Fibroblast of the aortic adventitia (primary cell): ENCODE measurements around the gene CD164L2. TPM values are rescaled to one million over a fixed set of nuclear protein-coding genes. Genes with fewer than 3 reads are reported as not detected.

Experiments used
- DNase-seq: peaks from one replicate; pipeline ENCODE4 v3.0.0-alpha.2; 2010; ENCODE audit warnings: low read depth
- H3K4me3 ChIP-seq: 2 replicates; pipeline ENCODE4 v1.5.1; 2011; ENCODE audit warnings: low read depth, mild to moderate bottlenecking, control low read depth, low read length, moderate library complexity
- CTCF ChIP-seq: IDR thresholded peaks from 2 replicates; pipeline ENCODE4 v1.5.1; 2011; ENCODE audit warnings: mild to moderate bottlenecking, low read length, control low read depth, inconsistent platforms; ENCODE audit not compliant: insufficient read depth
- total RNA-seq: library from RNA; depleted of rRNA; stranded (reverse); fragments of >200 nt; gene quantifications from 2 replicates; pipeline ENCODE4 v1.2.3, GENCODE V29; 2012; ENCODE audit warnings: low replicate concordance

CD164L2 gene
- total RNA-seq, 1 donor: not detected

DNA sequence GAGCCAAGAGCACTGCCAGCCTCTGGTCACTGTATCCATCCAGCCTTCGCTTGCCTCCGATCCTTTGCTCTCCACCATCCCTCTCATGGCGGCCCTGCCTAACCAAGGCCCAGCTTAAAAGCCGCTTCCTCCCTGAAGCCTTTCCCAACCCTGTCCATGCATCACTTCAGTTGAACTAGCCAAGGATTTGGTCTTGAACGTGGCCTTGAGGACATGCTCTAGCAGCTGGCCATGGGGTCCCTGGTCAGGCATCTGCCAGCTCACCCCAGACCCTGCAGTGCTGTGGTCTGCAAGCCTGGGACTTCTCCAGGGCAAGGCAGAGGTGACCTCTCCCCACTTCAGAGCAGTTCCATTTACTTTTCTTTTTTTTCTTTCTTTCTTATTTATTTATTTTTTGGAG, 46.4 kb downstream of the CD164L2 start:
- DNase-seq: no peak
- no peak for TF ChIP-seq CTCF

GRCh38 chr1:27335506-27336422, 47.4 kb downstream of the CD164L2 start:
- no peak for DNase-seq
- TF ChIP-seq CTCF: no peak
- no peak overlapping the region for H3K4me3 ChIP-seq

More for the DNA sequence above, 46.4 kb downstream of the CD164L2 start:
- no peak overlapping the region for H3K4me3 ChIP-seq

DNA sequence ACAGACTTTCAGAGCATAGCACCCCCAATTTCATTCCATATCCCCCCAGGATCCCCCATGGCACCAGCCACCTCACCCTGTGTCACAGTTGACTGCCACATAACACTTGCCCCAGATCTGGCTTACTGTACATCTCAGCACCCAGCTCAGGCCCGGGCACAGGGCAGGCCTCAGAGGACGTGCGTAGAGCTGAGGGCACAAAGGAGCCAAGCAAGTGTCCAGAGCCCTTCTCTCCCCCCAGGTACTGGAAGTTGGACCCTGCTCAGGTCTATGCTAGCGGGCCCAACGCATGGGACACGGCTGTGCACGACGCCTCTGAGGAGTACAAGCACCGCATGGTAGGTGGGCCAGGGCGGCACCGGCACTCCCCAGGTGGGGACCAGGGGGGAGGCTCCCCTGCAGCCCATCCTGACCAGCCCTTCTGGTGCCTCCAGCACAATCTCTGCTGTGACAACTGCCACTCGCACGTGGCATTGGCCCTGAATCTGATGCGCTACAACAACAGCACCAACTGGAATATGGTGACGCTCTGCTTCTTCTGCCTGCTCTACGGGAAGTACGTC, 49.3 kb downstream of the CD164L2 start:
- DNase-seq: no peak
- TF ChIP-seq CTCF: no peak
- no peak overlapping the region for H3K4me3 ChIP-seq

- no peak overlapping the region for H3K4me3 ChIP-seq
- TF ChIP-seq CTCF: peak; percentile 91
- DNase-seq: peak; percentile 39
Measured at GRCh38 chr1:27332536-27333281, 50.4 kb downstream of the CD164L2 start.

DNA sequence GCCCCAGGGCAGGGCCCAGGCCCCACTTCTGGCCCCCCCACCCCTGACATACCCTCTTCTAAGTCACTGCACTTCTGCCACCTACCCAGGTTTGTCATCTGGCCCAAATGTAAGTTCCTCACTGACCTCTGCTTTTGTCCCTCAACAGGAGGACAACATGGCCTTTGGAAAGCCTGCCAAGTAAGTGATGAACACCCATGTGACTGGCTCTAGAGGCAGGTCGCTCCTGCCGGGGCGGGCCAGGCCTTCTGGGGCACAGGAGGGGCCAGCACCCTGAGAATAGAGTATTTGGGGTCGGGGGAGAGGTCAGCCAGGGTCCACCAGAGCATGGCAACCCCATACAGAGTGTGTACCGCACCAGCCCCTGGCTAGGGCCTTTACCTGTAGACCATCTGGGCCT, 51.2 kb downstream of the CD164L2 start:
- DNase-seq: no peak
- TF ChIP-seq CTCF: no peak
- H3K4me3 ChIP-seq: no peak overlapping the region

DNA sequence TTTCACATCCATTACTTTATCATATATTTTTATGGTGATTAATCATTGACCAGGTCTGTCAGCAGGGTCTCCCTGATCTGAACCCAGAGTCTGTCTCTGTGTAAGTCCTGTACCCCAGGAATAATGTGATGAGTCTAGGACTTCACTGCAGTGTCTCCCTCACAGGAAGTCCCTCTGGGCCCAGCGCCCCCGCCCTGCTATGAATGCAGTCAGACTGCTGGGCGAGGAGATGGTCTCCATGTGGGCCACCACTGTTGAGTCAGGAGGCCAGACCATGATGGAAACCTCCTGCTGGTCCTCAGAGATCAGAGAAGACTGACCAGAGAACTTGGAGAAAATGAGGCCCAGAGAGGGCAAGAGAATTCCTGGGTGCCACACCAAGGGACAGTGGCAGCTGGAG, 51.7 kb downstream of the CD164L2 start:
- DNase-seq: no peak
- TF ChIP-seq CTCF: no peak
- no peak overlapping the region for H3K4me3 ChIP-seq
